Measurements from ENCODE around the gene ZDHHC13.

The ZDHHC13 gene

GRCh38 chr11:19204836-19205235 lies 87.9 kb downstream of the ZDHHC13 start:
- DNase-seq (ENCODE audit: low spot score) = no peak

DNA sequence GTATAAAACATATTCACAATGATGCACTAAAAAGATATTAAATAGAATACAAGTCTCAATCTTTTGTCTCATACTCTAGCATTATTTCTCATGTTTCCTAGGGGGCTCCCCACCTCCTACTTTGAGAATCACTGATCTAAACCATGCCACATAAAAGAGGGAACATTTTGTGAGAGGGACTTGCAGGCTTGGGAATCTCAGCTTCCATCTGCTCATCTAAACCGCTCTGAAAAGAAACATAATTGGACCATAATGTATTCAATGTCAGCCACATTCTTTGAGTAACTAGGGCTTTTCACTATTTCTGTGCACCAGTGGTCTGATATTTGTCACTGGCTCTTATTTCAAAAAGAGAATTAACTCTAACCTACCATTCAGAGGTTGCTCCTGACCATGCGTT lies 91.2 kb downstream of the ZDHHC13 start:
- no peak for DNase-seq (ENCODE audit: low spot score)

DNA sequence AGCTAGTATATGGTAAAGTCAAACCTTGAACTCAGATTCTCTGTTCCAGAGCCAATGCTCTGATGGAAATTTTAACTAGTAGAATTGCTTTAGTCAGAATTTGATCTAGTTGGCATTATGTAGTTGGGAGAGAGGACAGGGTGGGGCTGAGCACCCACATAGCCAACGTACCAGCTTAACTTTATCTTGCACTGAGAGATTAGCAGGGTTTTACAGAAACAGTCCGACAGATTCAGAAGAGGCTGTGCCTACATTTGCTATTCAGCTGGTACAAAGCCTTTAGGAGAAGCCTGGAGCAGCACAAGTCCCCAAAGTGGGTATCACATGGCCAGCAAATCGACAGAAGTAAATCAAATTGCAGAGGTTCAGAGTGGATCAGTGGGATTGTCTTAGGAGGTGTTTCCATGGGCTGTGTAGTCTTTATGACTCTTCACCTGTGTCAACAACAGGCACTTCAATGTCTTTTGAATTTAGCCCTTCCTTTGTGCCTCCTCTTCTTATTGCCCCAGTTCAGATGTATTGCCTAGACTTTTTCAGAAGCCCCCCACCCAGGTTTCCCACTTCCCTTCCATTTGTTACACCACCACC lies 92.1 kb downstream of the ZDHHC13 start:
- DNase-seq (ENCODE audit: low spot score) = no peak

DNA sequence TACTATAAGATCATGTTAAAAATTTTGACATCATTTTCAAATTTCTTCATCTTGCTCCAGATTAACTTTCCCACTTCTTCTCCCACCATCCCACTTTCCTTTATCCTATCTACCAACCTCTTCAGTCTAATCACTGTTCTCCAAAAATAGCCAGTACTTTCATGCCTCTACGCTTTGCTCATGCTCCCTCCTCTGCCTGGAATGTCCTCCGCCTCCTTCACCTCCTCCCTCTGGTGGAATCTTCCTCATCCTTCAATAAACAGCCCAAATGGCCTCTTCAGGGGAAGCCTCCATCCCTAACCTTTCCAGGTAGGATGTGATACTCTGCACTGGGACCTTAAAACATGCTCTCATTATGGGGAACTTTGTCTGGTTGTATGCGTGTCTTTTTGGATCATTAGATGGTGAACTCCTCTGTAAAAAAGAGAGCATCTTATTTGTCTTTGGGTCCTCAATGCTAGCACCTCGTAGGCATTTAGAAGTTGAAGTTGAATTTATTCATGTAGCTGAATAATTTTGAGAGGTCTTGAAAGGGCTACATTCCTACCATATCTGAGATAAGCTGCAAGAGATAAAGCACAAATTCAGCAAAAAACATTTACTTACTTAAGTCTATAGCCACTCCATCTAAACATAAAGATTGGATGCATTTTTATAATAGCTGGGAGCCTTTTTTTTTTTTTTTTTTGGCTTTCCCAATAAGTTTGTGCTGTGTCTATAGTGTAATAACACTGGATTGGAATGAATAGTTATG lies 92.8 kb downstream of the ZDHHC13 start:
- DNase-seq (ENCODE audit: low spot score) = no peak

- no peak for DNase-seq (ENCODE audit: low spot score)
These were observed 99.1 kb downstream of the ZDHHC13 start for GRCh38 chr11:19216021-19216420.

- DNase-seq (ENCODE audit: low spot score) = no peak
These were observed 99.9 kb downstream of the ZDHHC13 start for GRCh38 chr11:19216709-19217374.

DNA sequence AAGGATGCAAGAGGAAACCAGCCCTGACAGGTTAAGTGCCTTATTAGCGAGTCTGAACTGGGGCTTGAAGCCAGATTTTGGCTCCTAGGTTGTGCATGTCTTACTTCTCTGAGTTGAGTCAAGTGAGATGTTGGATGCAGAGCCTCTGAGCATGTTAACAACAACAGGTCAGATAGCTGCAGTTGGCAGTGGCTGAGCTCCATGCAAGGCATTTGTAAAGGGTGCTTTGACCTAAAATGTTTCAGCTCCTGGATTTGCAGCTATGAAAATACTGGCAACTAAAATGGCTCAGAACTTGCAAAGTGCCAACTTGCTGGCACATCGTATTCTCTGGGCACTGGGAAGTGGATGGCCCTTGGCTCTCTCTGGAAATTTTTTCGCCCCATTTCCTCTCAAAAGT lies 101.2 kb downstream of the ZDHHC13 start:
- no peak for DNase-seq (ENCODE audit: low spot score)

DNA sequence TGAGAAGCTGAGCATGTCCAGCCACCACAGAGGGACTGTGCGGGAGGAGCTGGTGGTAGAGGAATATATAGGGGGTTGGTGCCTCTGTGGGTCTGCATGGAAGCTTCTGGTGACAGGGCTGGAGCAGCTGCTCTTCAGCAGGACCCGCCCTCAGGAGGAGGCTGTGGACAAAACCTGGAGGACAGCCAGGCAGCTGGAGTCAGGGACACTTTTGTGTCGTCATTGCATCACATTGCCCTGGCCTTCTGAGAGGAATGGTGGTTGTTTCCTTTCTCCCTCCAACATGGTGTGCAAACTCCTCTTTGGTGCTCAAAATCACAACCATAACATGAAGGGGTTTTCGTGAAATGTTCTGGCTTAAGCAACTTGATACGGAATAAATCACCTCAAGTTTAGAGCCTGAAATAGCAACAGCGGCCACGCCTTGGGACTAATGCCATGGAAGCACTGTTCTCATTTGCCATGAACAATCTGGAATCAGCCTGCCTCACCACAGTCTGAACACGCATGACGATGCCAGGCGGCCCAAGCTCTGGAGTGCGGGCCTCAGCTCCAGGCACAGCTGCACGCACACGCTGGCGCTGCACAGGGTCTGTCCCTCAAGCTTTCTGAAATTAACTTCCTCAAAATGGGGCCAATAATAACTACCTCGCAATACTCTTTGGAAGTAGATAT lies 102.0 kb downstream of the ZDHHC13 start:
- DNase-seq (ENCODE audit: low spot score) = no peak

DNA sequence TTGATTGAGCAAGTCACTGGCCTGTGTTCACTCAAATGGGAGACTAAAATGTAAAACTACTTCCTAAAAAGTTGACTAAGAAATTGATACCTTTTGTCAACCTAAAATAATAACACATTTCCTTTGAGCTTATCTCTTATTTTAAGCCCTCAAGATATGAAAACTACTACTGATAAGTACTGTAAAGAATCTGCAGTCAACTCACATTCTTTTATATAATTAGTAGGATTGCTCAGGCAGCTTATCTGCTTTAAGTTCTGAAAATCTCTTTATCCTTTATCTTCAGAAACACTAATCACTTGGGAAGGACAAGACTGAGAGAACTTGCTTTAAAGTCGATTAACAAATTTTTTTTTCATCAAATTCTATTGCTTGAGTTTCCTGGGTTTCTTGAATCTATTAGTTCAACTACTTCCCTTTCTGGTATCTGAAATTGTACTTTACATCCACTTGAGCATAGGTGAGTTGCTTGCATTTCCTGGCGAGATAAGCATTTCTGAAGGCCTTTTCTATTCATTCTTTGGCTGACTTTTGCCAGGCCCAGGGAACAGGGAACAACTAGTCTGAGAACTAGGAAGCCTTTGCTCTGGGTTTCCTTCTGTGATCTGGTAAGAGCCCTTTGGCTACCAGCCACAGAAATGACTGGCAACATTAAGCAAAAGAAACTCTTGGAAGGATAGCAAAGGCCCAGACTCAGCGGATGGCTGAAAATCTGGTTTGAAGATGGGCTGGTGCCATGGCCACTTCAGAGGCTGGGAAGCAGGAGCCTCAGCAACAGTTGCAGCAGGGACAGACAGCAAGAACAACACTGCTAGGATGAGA lies 104.1 kb downstream of the ZDHHC13 start:
- no peak for DNase-seq (ENCODE audit: low spot score)

GRCh38 chr11:19225123-19225522 lies 108.2 kb downstream of the ZDHHC13 start:
- DNase-seq (ENCODE audit: low spot score) = no peak

- DNase-seq (ENCODE audit: low spot score) = no peak
These were observed 108.6 kb downstream of the ZDHHC13 start for GRCh38 chr11:19225581-19225980.
